Activated naive CD8-positive, alpha-beta T cell (primary cell): ENCODE data around the gene OSER1.
A peak's percentile ranks its signal among the peaks of the same experiment; 100 is the strongest.
"Not testable (repeated sequence)": the region's sequence is repeated elsewhere in the genome, so short reads cannot be mapped to it uniquely, and the experiment has no call there.

Source experiments
- H3K27ac Mint-ChIP-seq: one replicate; pipeline ENCODE4 v1.8.0; 2021; ENCODE audit warnings: mixed read lengths
- H3K27me3 Mint-ChIP-seq: one replicate; pipeline ENCODE4 v1.8.0; 2021; ENCODE audit warnings: mixed read lengths
- H3K36me3 Mint-ChIP-seq: one replicate; pipeline ENCODE4 v1.8.0; 2021; ENCODE audit warnings: mixed read lengths
- H3K4me1 Mint-ChIP-seq: one replicate; pipeline ENCODE4 v1.8.0; 2021; ENCODE audit warnings: low read depth, mixed read lengths
- H3K4me3 Mint-ChIP-seq: one replicate; pipeline ENCODE4 v1.8.0; 2021; ENCODE audit warnings: mild to moderate bottlenecking, mixed read lengths
- H3K9me3 Mint-ChIP-seq: one replicate; pipeline ENCODE4 v1.8.0; 2021; ENCODE audit warnings: low read depth, mixed read lengths

Gene OSER1

DNA sequence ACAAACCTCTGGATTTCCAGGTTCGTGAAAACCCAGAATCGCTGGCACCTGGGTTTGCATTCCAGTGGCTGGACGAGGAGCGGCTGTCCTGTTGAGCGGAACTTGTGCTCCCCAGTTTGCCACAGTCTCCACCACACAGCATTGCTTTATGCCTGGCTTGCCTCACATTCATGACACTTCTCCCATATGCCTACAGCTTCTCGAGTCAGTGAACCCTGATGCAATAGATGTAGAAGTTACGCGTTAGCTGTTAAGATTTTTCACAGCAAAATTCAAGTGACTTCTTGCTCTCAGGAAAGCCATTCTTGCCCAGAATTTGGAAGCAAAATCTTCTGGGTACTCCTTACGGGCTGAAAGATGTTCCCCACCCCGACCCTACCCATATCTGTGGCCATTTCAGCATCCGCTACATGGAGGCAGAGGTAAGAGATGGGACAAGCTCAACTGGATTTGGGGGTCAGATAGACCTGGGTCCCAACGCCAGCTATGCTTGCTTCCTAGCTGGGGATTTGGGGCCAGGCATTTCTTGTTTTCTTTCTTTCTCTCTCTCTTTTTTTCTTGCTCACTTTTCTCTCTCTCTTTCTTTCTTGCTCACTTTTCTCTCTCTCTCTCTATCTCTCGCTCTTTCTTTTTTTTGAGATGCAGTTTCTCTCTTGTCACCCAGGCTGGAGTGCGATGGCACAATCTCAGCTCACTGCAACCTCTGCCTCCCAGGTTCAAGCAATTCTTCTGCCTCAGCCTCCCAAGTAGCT is 24.2 kb upstream of the OSER1 start:
- Mint-ChIP-seq H3K36me3 (no peaks in the 10 kb centered on the region), H3K27me3 (no peaks in the 10 kb centered on the region), H3K9me3 (no peaks in the 10 kb centered on the region), H3K27ac (no peak overlapping the region), H3K4me3 (no peak overlapping the region), H3K4me1 (no peaks in the 10 kb centered on the region)

DNA sequence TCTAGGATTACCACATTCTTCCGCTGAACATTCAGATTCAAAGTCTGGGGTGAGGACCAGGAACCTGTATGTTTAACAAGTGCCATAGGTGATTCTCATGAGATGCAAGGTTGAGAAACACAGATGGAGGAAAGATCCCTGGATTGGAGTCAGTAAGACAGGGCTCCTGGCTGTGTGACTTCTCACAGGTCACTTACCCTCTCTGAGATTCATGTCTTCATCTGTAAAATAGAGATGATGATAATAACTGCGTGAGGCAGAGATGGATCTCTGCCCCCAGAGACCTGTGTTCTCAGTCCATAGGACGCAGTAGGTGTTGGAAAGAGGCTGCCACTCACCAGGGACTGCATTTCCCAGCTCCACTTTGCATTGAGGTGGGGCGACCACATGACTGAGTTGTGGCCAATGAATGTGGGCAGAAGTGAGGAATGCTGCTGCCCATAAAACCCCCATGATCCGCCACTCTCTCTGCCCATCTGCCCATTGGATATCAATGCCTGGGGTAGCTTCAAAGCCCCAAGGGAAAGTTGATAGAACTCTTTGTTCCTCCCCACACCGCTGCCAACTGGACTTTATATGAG is 23.0 kb upstream of the OSER1 start:
- Mint-ChIP-seq H3K27me3 (no peaks in the 10 kb centered on the region), H3K27ac (no peak overlapping the region), H3K9me3 (no peaks in the 10 kb centered on the region), H3K36me3 (no peaks in the 10 kb centered on the region), H3K4me1 (no peaks in the 10 kb centered on the region), H3K4me3 (no peak overlapping the region)

DNA sequence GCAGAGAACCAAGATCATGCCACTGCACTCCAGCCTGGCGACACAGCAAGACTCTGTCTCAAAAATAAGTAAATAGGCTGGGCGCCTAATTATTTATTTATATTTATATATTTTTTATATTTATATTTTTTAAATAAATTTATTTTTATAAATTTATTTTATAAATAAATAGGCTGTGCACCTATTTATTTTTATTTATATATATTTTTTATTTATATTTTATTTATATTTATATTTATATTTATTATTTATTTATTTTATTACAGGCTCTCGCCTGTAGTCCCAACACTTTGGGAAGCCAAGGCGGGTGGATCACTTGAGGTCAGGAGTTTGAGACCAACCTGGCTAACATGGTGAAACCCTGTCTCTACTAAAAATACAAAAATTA is 21.9 kb upstream of the OSER1 start:
- H3K27me3 Mint-ChIP-seq, H3K27ac Mint-ChIP-seq, H3K4me1 Mint-ChIP-seq, H3K4me3 Mint-ChIP-seq, H3K36me3 Mint-ChIP-seq, H3K9me3 Mint-ChIP-seq: not testable (repeated sequence)

DNA sequence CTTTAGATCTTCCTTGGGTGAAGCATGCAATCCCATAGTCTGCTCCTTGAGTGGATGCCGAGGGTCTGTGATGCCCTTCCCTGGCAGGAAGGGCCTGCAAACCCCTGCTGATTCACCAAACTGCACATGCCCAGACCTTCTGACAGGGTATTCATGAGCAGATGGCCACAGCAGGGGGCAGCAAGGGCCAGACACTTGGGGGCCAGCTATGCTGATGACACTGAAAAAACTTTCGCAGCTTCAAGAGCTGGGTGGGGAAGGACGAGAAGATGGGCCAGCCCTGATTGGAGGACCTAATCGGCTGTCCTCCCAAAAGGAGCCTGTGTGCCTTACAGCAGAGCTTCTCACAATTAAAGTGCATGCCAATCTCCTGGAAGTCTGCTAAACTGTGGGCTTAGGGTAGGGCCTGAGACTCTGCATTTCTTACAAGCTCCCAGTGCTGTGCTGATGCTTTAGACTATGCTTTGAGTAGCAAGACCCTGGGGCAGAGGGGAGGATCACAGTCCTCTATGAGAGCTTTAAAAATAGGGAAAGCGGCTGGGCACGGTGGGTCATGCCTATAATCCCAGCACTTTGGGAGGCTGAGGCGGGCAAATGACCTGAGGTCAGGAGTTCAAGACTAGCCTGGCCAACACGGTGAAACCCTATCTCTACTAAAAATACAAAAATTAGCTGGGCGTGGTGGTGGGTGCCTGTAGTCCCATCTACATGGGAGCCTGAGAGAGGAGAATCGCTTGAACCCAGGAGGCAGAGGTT is 21.3 kb upstream of the OSER1 start:
- no peaks in the 10 kb centered on the region for H3K4me1 Mint-ChIP-seq
- H3K4me3 Mint-ChIP-seq: no peak overlapping the region
- no peaks in the 10 kb centered on the region for H3K9me3 Mint-ChIP-seq
- H3K27ac Mint-ChIP-seq: no peak overlapping the region
- H3K27me3 Mint-ChIP-seq: no peaks in the 10 kb centered on the region
- no peaks in the 10 kb centered on the region for H3K36me3 Mint-ChIP-seq

DNA sequence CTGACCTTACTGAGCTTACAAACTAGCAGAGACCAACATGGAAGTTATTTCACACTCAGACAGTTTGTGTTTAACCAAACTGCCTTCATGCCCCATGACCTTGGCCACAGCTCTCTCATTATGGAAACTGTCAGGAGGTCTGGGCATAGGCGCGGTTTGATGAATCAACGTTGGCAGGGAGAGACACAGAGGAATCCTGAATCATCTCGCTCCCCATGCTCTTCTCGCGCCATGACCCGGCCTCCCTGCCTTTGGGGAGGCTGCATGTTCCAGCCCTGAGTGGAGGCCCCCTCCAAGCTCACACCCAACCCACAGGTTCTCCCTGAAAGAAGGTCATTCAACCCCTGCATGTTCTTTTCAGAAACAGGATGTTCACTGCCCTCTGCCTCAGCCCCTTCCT is 20.6 kb upstream of the OSER1 start:
- no peak overlapping the region for H3K27ac Mint-ChIP-seq
- H3K27me3 Mint-ChIP-seq: no peaks in the 10 kb centered on the region
- H3K4me1 Mint-ChIP-seq: no peaks in the 10 kb centered on the region
- H3K9me3 Mint-ChIP-seq: no peaks in the 10 kb centered on the region
- no peak overlapping the region for H3K4me3 Mint-ChIP-seq
- H3K36me3 Mint-ChIP-seq: no peaks in the 10 kb centered on the region

DNA sequence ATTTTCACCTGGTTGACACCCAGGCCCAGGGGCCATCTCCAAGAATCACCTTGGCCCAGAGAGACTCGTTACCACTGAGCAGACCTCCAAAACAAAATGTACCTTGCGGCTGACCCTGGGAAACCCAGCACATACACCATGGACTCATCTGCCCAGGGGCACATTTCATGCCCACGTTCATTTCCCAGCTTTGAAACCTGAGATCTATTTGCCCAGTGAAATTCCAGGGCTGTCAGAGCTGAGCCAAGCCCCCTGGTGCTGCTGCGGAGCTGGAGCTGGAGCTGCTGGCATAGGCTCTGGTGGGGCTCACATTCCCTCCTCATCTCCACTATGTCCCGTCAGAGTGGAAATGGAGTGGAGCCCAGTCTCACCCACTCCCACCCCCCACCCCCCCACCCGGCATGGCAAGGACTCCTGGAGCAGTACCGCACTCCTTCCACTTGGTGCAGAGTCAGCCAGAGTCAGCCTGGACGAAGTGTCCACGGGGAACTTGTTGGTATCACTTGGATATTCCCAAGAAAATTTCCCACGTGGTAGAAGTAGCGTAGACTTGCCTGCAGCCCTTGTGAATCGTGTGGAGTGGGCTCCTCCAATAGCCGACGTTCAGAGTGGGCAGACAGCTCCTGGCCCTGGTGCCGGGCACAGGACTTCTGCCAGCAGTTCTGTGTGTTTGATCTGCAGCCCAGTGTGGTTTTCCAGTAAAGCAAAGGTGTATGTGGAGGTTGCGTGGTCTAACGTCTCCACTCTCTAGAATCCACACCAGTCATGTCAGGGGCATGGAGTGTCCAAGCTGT is 18.1 kb upstream of the OSER1 start:
- H3K9me3 Mint-ChIP-seq: no peaks in the 10 kb centered on the region
- no peak overlapping the region for H3K4me3 Mint-ChIP-seq
- no peak overlapping the region for H3K27ac Mint-ChIP-seq
- no peaks in the 10 kb centered on the region for H3K27me3 Mint-ChIP-seq
- H3K4me1 Mint-ChIP-seq: peaks cover 3% of the 10 kb centered on the region
- no peaks in the 10 kb centered on the region for H3K36me3 Mint-ChIP-seq

DNA sequence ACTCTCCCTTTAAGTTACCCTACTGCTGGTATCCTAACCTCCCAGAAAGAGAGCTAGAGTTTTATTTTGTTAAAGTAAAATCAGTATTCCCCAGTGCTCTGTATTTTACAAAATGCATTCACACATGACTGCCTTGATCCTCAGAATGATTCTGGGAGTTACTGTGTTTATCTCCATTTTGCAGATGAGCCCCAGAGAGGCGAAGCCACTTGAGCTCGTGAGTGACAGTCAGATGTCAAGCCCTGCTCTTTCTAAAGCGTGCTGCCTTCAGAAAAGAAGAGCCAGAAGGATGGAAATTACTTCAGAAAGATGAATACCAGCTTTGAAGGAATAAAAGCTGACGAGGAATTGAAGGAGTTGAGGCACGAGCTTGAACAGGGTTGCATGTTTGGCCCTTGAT is 14.1 kb upstream of the OSER1 start:
- no peaks in the 10 kb centered on the region for H3K36me3 Mint-ChIP-seq
- no peak overlapping the region for H3K4me3 Mint-ChIP-seq
- no peaks in the 10 kb centered on the region for H3K27me3 Mint-ChIP-seq
- H3K4me1 Mint-ChIP-seq: peaks cover 22% of the 10 kb centered on the region
- H3K27ac Mint-ChIP-seq: no peak overlapping the region
- no peaks in the 10 kb centered on the region for H3K9me3 Mint-ChIP-seq

DNA sequence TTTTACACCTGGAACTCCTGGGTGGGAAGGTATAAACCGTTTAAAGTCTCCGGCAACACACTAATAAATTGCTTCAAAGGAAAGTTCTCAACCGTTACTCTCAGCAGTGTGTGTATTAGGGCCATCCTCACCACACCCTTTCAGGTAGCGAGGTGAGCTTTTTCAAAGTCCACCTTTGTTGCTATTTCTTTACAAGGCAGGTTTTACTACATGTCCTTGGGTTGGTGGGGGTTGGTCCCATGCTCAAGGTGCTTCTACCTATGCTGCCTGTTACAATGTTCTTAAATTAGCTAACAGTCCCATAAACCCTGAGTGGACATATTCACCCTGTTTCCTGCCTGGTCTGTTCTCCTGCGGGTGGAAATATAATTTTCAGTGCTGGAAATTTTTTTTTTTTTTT is 13.2 kb upstream of the OSER1 start:
- no peak overlapping the region for H3K27ac Mint-ChIP-seq
- H3K4me1 Mint-ChIP-seq: peaks cover 31% of the 10 kb centered on the region
- no peaks in the 10 kb centered on the region for H3K9me3 Mint-ChIP-seq
- no peaks in the 10 kb centered on the region for H3K36me3 Mint-ChIP-seq
- no peak overlapping the region for H3K4me3 Mint-ChIP-seq
- no peaks in the 10 kb centered on the region for H3K27me3 Mint-ChIP-seq

DNA sequence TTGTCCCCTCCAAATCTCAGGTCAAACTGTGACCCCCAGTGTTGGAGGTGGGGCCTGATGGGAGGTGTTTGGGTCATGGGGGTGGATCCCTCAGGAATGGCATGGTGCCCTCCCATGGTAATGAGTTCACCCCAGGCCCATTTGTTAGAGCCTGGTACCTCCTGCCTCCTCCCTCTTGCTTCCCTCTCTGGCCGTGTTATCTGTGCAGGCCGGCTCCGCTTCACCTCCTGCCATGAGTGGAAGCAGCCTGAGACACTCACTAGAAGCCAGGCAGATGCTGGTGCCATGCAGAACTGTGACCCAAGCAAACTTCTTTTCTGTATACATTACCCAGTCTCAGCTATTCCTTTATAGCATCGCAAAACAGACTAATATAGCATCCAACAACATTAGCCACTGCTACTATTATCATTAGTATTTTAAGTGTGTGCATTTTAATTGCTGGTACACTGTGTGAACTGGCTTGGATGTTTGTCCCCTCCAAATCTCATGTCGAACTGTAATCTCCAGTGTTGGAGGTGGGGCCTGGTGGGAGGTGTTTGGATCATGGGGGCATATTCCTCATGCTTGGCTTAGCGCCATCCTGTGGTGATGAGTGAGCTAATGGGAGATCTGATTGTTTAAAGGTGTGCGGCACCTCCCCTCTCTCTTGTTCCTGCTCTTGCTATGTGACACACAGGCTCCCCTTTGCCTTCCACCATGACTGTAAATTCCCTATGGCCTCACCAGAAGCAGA is 12.2 kb upstream of the OSER1 start:
- H3K27me3 Mint-ChIP-seq: no peaks in the 10 kb centered on the region
- H3K27ac Mint-ChIP-seq: peak overlapping the region; percentile 43

DNA sequence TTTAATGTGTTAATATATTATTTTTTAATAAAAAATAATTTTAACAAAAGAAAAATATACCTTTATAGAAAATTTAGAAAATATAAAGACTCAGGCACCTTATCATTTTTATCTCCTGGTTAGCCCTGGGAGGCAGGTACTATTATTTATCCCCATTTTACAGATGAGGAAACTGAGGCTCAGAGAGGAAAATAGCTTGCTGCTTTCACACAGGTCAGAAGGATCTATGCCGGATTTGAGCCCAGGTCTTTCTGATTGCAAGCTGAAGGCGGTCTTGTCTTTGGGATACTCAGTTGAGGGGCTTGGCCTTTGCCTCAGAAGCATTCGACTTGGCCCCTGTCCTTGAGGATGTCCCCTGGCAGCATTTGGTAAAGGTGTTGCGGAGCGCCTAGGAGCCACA is 11.5 kb upstream of the OSER1 start:
- no peaks in the 10 kb centered on the region for H3K27me3 Mint-ChIP-seq
- peak overlapping the region; percentile 34 for H3K27ac Mint-ChIP-seq
- no peaks in the 10 kb centered on the region for H3K9me3 Mint-ChIP-seq
- H3K4me1 Mint-ChIP-seq: peaks cover 47% of the 10 kb centered on the region
- no peaks in the 10 kb centered on the region for H3K36me3 Mint-ChIP-seq
- H3K4me3 Mint-ChIP-seq: no peak overlapping the region

More for the DNA sequence above, 12.2 kb upstream of the OSER1 start:
- H3K36me3 Mint-ChIP-seq: no peaks in the 10 kb centered on the region
- no peaks in the 10 kb centered on the region for H3K9me3 Mint-ChIP-seq
- no peak overlapping the region for H3K4me3 Mint-ChIP-seq
- H3K4me1 Mint-ChIP-seq: peaks cover 39% of the 10 kb centered on the region

DNA sequence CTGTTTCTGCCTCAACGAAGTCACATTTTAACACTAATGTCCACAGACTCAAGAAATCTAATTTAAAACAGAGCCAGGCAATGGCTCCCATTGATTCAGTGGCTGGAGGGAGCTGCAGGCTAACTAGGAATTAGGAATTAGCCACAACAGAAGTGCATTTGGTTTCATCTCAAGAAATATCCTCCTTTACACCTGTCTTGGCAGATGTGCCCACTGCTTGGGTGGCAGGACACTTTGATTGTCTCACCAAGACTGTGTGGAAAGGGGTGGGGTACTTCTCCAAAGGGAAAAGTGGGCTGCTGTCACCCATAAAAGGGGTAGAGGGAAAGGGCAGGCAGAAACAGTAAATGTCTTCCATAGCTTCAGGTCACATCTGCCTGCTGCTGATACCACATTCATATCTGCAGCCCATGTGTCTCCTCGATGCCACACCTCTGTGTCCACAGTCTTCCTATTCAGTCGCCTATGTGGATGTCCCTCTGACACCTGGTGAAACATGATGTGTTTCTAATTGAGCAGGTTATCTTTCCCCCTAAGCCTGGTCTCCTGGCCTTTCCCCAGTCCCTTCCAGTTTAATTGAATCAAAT is 10.9 kb upstream of the OSER1 start:
- Mint-ChIP-seq H3K4me3 (no peak overlapping the region), H3K4me1 (peaks cover 51% of the 10 kb centered on the region)

DNA sequence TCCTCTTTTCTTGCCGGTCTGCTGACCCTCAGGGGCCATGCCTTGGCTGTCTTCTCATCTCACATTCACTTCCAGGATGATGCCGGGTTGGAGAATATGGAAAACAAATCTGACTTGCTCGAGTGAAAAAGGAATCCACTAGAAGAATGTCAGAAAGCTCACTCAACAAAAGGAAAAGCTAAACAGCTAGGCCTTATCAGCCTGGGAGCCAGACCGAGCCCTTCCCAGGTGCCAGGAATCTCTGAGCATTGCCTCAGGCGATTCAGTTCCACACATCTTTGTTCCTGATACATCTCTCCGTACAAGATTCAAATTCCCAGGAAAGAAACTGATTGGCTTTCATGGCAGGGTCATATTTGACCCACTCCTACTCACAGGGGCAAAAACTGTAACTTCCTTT is 9.2 kb upstream of the OSER1 start:
- peaks cover 63% of the 10 kb centered on the region for H3K4me1 Mint-ChIP-seq

More for the DNA sequence above, 10.9 kb upstream of the OSER1 start:
- peak overlapping the region; percentile 78 for H3K27ac Mint-ChIP-seq
- no peaks in the 10 kb centered on the region for H3K9me3 Mint-ChIP-seq
- H3K36me3 Mint-ChIP-seq: no peaks in the 10 kb centered on the region
- no peaks in the 10 kb centered on the region for H3K27me3 Mint-ChIP-seq

DNA sequence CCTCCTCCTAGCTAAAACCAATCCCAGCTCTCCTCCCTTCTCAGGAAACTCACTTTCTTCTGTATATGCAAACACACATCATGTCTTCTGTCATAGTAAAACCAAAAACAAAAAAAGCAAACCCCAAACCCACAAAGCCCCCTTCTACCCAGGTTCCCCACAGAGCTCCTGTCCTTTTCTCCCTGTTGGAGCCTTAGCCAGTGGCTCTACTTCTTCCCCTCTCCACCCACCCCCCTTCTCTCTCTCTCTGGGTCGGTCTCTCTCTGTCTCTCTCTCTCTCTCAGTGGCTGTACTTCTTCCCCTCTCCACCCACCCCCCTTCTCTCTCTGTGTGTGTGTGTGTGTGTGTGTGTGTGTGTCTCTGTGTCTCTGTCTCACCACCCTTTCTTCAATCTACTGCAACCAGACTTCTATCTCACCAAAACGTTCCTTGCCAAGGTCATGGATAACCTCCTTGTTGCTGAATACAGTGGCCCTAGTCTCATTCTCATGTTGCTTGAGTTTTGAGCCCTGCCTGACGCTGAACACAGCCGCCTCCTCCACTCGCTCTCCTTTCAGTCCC is 8.7 kb upstream of the OSER1 start:
- Mint-ChIP-seq H3K27ac (peak overlapping the region; percentile 87), H3K4me1 (peaks cover 62% of the 10 kb centered on the region), H3K36me3 (peaks cover 2% of the 10 kb centered on the region), H3K4me3 (peak overlapping the region; percentile 88), H3K9me3 (no peaks in the 10 kb centered on the region), H3K27me3 (no peaks in the 10 kb centered on the region)

More for the DNA sequence above, 9.2 kb upstream of the OSER1 start:
- peaks cover 2% of the 10 kb centered on the region for H3K36me3 Mint-ChIP-seq
- peak overlapping the region; percentile 88 for H3K4me3 Mint-ChIP-seq
- H3K27me3 Mint-ChIP-seq: no peaks in the 10 kb centered on the region
- H3K9me3 Mint-ChIP-seq: no peaks in the 10 kb centered on the region
- peak overlapping the region; percentile 87 for H3K27ac Mint-ChIP-seq

DNA sequence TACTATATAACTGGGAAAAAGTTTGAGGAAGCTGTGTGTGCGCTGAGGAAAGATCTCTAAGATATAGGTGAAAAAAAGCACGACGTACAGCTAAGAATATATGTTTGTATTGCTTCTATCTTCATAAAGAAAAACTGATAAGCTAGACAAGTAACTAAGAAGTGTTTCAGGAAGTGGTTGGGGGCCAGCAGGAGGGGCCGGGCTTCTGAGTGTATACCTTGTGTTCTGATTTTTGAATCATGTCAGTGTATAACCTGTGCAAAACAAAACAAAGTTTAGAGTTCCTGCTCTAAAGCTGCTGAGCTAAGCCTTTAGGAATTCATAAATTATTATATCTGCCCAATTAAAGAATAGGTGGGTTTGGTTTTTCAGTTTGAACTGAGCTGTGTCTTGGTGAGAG is 7.9 kb upstream of the OSER1 start:
- H3K36me3 Mint-ChIP-seq: peaks cover 2% of the 10 kb centered on the region
- peak overlapping the region; percentile 88 for H3K4me3 Mint-ChIP-seq
- H3K27me3 Mint-ChIP-seq: no peaks in the 10 kb centered on the region
- peaks cover 60% of the 10 kb centered on the region for H3K4me1 Mint-ChIP-seq
- H3K27ac Mint-ChIP-seq: peak overlapping the region; percentile 88
- no peaks in the 10 kb centered on the region for H3K9me3 Mint-ChIP-seq
